ENCODE measurements around the gene STK38.
"Not testable (repeated sequence)": the region's sequence is repeated elsewhere in the genome, so short reads cannot be mapped to it uniquely, and the experiment has no call there.

STK38 gene

GRCh38 chr6:36459501-36459900 lies 87.8 kb downstream of the STK38 start:
- TF ChIP-seq CTCF (conservative IDR thresholded peaks at IDR 0.05; ENCODE audit: low read length) (no peak), EZH2phosphoT487 (IDR thresholded peaks at IDR 0.05; ENCODE audit: borderline replicate concordance) (no peak)
- no peaks in the 10 kb centered on the region for H3K9me2 ChIP-seq (replicated peaks; ENCODE audit: low read depth, low read length)

GRCh38 chr6:36455486-36456027 lies 91.7 kb downstream of the STK38 start:
- H3K27me3 ChIP-seq (ENCODE audit: insufficient read depth, low read length, poor library complexity, severe bottlenecking) = no peaks in the 10 kb centered on the region
- H4K20me1 ChIP-seq (ENCODE audit: insufficient read depth, low read length, poor library complexity, severe bottlenecking) = peaks cover 18% of the 10 kb centered on the region
- H3K9me2 ChIP-seq (replicated peaks; ENCODE audit: low read depth, low read length) = no peaks in the 10 kb centered on the region
- no peak for TF ChIP-seq EZH2phosphoT487 (IDR thresholded peaks at IDR 0.05; ENCODE audit: borderline replicate concordance)
- no peak for TF ChIP-seq CTCF (conservative IDR thresholded peaks at IDR 0.05; ENCODE audit: low read length)
- H2AFZ ChIP-seq (ENCODE audit: low read length) = no peak overlapping the region
- H3K4me2 ChIP-seq (ENCODE audit: low read depth, low read length, poor library complexity, severe bottlenecking) = no peak overlapping the region
- H3K36me3 ChIP-seq (ENCODE audit: insufficient read depth, low read length) = no peaks in the 10 kb centered on the region
- no peak overlapping the region for H3K4me3 ChIP-seq (ENCODE audit: low read length, poor library complexity, severe bottlenecking)
- no peaks in the 10 kb centered on the region for H3K9me3 ChIP-seq (ENCODE audit: insufficient read depth, low read depth, low read length)
- H3K9ac ChIP-seq (ENCODE audit: low read depth, low read length, poor library complexity, severe bottlenecking) = no peak overlapping the region
- no peaks in the 10 kb centered on the region for H3K4me1 ChIP-seq (ENCODE audit: insufficient read depth, low read length, poor library complexity, severe bottlenecking)
- H3F3A ChIP-seq (ENCODE audit: low read depth) = no peaks in the 10 kb centered on the region
- H3K79me2 ChIP-seq (ENCODE audit: insufficient read depth, low read length) = peaks cover 98% of the 10 kb centered on the region

More at GRCh38 chr6:36459501-36459900, 87.8 kb downstream of the STK38 start:
- Histone ChIP-seq H3K4me1 (ENCODE audit: insufficient read depth, low read length, poor library complexity, severe bottlenecking) (no peaks in the 10 kb centered on the region), H3K4me2 (ENCODE audit: low read depth, low read length, poor library complexity, severe bottlenecking) (no peak overlapping the region), H2AFZ (ENCODE audit: low read length) (no peak overlapping the region), H4K20me1 (ENCODE audit: insufficient read depth, low read length, poor library complexity, severe bottlenecking) (peaks cover 32% of the 10 kb centered on the region), H3K9ac (ENCODE audit: low read depth, low read length, poor library complexity, severe bottlenecking) (no peak overlapping the region), H3K79me2 (ENCODE audit: insufficient read depth, low read length) (peaks cover 93% of the 10 kb centered on the region), H3K4me3 (ENCODE audit: low read length, poor library complexity, severe bottlenecking) (no peak overlapping the region), H3K9me3 (ENCODE audit: insufficient read depth, low read depth, low read length) (no peaks in the 10 kb centered on the region), H3F3A (ENCODE audit: low read depth) (no peaks in the 10 kb centered on the region), H3K27me3 (ENCODE audit: insufficient read depth, low read length, poor library complexity, severe bottlenecking) (no peaks in the 10 kb centered on the region), H3K36me3 (ENCODE audit: insufficient read depth, low read length) (no peaks in the 10 kb centered on the region)

GRCh38 chr6:36452897-36453296 lies 94.4 kb downstream of the STK38 start:
- not testable (repeated sequence) for H3K27me3 ChIP-seq (ENCODE audit: insufficient read depth, low read length, poor library complexity, severe bottlenecking); H3K9me3 ChIP-seq (ENCODE audit: insufficient read depth, low read depth, low read length); H3K9ac ChIP-seq (ENCODE audit: low read depth, low read length, poor library complexity, severe bottlenecking); H3K4me1 ChIP-seq (ENCODE audit: insufficient read depth, low read length, poor library complexity, severe bottlenecking); H3K4me2 ChIP-seq (ENCODE audit: low read depth, low read length, poor library complexity, severe bottlenecking); H3F3A ChIP-seq (ENCODE audit: low read depth); H3K36me3 ChIP-seq (ENCODE audit: insufficient read depth, low read length); H2AFZ ChIP-seq (ENCODE audit: low read length); H3K4me3 ChIP-seq (ENCODE audit: low read length, poor library complexity, severe bottlenecking); H3K9me2 ChIP-seq (replicated peaks; ENCODE audit: low read depth, low read length)
- Histone ChIP-seq H3K79me2 (ENCODE audit: insufficient read depth, low read length) (peaks cover 97% of the 10 kb centered on the region), H4K20me1 (ENCODE audit: insufficient read depth, low read length, poor library complexity, severe bottlenecking) (peaks cover 14% of the 10 kb centered on the region)

GRCh38 chr6:36449173-36449572 lies 98.1 kb downstream of the STK38 start:
- H3K36me3 ChIP-seq (ENCODE audit: insufficient read depth, low read length); H2AFZ ChIP-seq (ENCODE audit: low read length); H3K9me3 ChIP-seq (ENCODE audit: insufficient read depth, low read depth, low read length); H3K27me3 ChIP-seq (ENCODE audit: insufficient read depth, low read length, poor library complexity, severe bottlenecking); H3K9ac ChIP-seq (ENCODE audit: low read depth, low read length, poor library complexity, severe bottlenecking); H3K9me2 ChIP-seq (replicated peaks; ENCODE audit: low read depth, low read length); H3K4me2 ChIP-seq (ENCODE audit: low read depth, low read length, poor library complexity, severe bottlenecking); H3K4me3 ChIP-seq (ENCODE audit: low read length, poor library complexity, severe bottlenecking); H3F3A ChIP-seq (ENCODE audit: low read depth): not testable (repeated sequence)
- Histone ChIP-seq H3K79me2 (ENCODE audit: insufficient read depth, low read length) (peaks cover 97% of the 10 kb centered on the region), H4K20me1 (ENCODE audit: insufficient read depth, low read length, poor library complexity, severe bottlenecking) (peaks cover 26% of the 10 kb centered on the region), H3K4me1 (ENCODE audit: insufficient read depth, low read length, poor library complexity, severe bottlenecking) (peaks cover 26% of the 10 kb centered on the region)

All from Loucy (cell line).